Liver (tissue), 9 donors: Measurements from ENCODE around the gene PRR5L. TPM values are rescaled to one million over a fixed set of nuclear protein-coding genes. Genes with fewer than 3 reads are reported as not detected.

ENCODE experiments used
- DNase-seq: peaks from one replicate; pipeline ENCODE4 v3.0.0-alpha.2; 2017; ENCODE audit warnings: low spot score
- H3K27ac ChIP-seq, 2 donors: one replicate each; pipeline ENCODE4 v1.7.0; 2013; ENCODE audit warnings: inconsistent platforms in 2 of 2, low read length in 2 of 2, control low read depth in 1 of 2, low read depth in 1 of 2, mild to moderate bottlenecking in 1 of 2
- H3K27me3 ChIP-seq, 4 donors: one replicate each; pipeline versions ENCODE4 v1.6.1 to v1.7.0; 2013; ENCODE audit warnings: low read length in 3 of 4, inconsistent platforms in 1 of 4, mild to moderate bottlenecking in 1 of 4, moderate library complexity in 1 of 4; ENCODE audit not compliant: control insufficient read depth in 4 of 4, insufficient read depth in 4 of 4
- H3K36me3 ChIP-seq, 4 donors: one replicate each; pipeline versions ENCODE4 v1.6.1 to v1.7.0; 2013; ENCODE audit warnings: low read length in 3 of 4, mild to moderate bottlenecking in 3 of 4, low read depth in 1 of 4, moderate library complexity in 1 of 4; ENCODE audit not compliant: control insufficient read depth in 4 of 4, insufficient read depth in 3 of 4
- H3K4me1 ChIP-seq, 4 donors: one replicate each; pipeline versions ENCODE4 v1.6.1 to v1.7.0; 2013; ENCODE audit warnings: low read length in 3 of 4, mild to moderate bottlenecking in 3 of 4, moderate library complexity in 1 of 4; ENCODE audit not compliant: control insufficient read depth in 4 of 4, insufficient read depth in 4 of 4
- H3K4me3 ChIP-seq, 3 donors: one replicate each; pipeline versions ENCODE4 v1.6.1 to v1.7.0; 2013; ENCODE audit warnings: low read length in 3 of 3, control low read depth in 1 of 3, low read depth in 1 of 3, mild to moderate bottlenecking in 1 of 3
- H3K9ac ChIP-seq, 2 donors: one replicate each; pipeline ENCODE4 v1.7.0; 2013; ENCODE audit warnings: low read length in 2 of 2, mild to moderate bottlenecking in 2 of 2, moderate library complexity in 2 of 2, control low read depth in 1 of 2, low read depth in 1 of 2
- H3K9me3 ChIP-seq, 4 donors: one replicate each; pipeline versions ENCODE4 v1.6.1 to v1.7.0; 2013; ENCODE audit warnings: low read length in 3 of 4; ENCODE audit not compliant: control insufficient read depth in 4 of 4
- ATF3 ChIP-seq: IDR thresholded peaks from 2 replicates; pipeline ENCODE4 v1.6.1; 2016; ENCODE audit warnings: antibody characterized with exemption
- FOXA1 ChIP-seq: IDR thresholded peaks from 2 replicates; pipeline ENCODE4 v1.6.1; 2016; ENCODE audit warnings: antibody characterized with exemption
- FOXA2 ChIP-seq: IDR thresholded peaks from 2 replicates; pipeline ENCODE4 v1.6.1; 2016; ENCODE audit warnings: antibody characterized with exemption
- GABPA ChIP-seq, 2 donors: IDR thresholded peaks in 1 of 2; conservative IDR thresholded peaks in 1 of 2; 2 replicates each; pipeline ENCODE4 v1.6.1; 2016; ENCODE audit warnings: antibody characterized with exemption in 2 of 2, mild to moderate bottlenecking in 1 of 2, moderate library complexity in 1 of 2
- HNF4G ChIP-seq: IDR thresholded peaks from 2 replicates; pipeline ENCODE4 v1.6.1; 2016; ENCODE audit warnings: antibody characterized with exemption
- JUND ChIP-seq, 2 donors: IDR thresholded peaks; 2 replicates each; pipeline ENCODE4 v1.6.1; 2016; ENCODE audit warnings: antibody characterized with exemption in 2 of 2
- MAX ChIP-seq: IDR thresholded peaks from 2 replicates; pipeline ENCODE4 v1.6.1; 2016; ENCODE audit warnings: antibody characterized with exemption
- RAD21 ChIP-seq, 2 donors: IDR thresholded peaks; 2 replicates each; pipeline ENCODE4 v1.6.1; 2016; ENCODE audit warnings: antibody characterized with exemption in 2 of 2, mild to moderate bottlenecking in 2 of 2
- RXRA ChIP-seq, 2 donors: IDR thresholded peaks; 2 replicates each; pipeline ENCODE4 v1.6.1; 2017 to 2018; ENCODE audit warnings: antibody characterized with exemption in 2 of 2, mild to moderate bottlenecking in 1 of 2
- TAF1 ChIP-seq: conservative IDR thresholded peaks from 2 replicates; pipeline ENCODE4 v1.6.1; 2016; ENCODE audit warnings: antibody characterized with exemption, mild to moderate bottlenecking
- YY1 ChIP-seq: IDR thresholded peaks from 2 replicates; pipeline ENCODE4 v1.6.1; 2016; ENCODE audit warnings: antibody characterized with exemption, mild to moderate bottlenecking
- WGBS: extraction: QIAGEN DNeasy Blood & Tissue Kit; methylation state at CpG from one replicate; pipeline ENCODE4 v1.1.7; 2013; 5-methylcytosine and 5-hydroxymethylcytosine counted together
- polyA plus RNA-seq, 2 donors: library from polyadenylated mRNA; stranded (reverse) in 1 of 2; unstranded in 1 of 2; fragments of 200-250 nt in 1 of 2; fragments of >200 nt in 1 of 2; fragmentation: Nextera tagmentation in 1 of 2; extraction: Ambion mirVana in 1 of 2; gene quantifications; one replicate each; pipeline versions ENCODE4 v1.2.1 to v1.2.3, GENCODE V29; 2013 to 2015
- total RNA-seq, 2 donors: library from RNA; depleted of rRNA; stranded (reverse); fragments of >200 nt; gene quantifications; one replicate each; pipeline ENCODE4 v1.2.3, GENCODE V29; 2014
- TF ChIP-seq, protein P1 (sequence below): IDR thresholded peaks from 2 replicates; pipeline ENCODE4 v1.6.1; 2016; ENCODE audit warnings: antibody characterized with exemption, mild to moderate bottlenecking
- TF ChIP-seq, protein P2 (sequence below): fragments of 150-350 bp; IDR thresholded peaks from 2 replicates; pipeline ENCODE4 v1.5.1; 2017; ENCODE audit warnings: improper control_type of control experiment, low read depth, low read length; ENCODE audit not compliant: missing input control
- donor health status: healthy.
- donor health status: healthy.
- donor health status: healthy.
- donor health status: healthy.
- donor health status: healthy.

The PRR5L gene
- total and polyA plus RNA-seq, 4 donors, result 1.2 to 8.5 (median 4.5) TPM

- Histone ChIP-seq H3K4me1 (no peaks in the 10 kb centered on the region), H3K27ac (no peak overlapping the region), H3K27me3 (no peaks in the 10 kb centered on the region), H3K36me3 (no peaks in the 10 kb centered on the region), H3K9me3 (no peaks in the 10 kb centered on the region), H3K4me3 (no peak overlapping the region), H3K9ac (no peak overlapping the region)
- DNase-seq, result no peak
- WGBS, result 69% methylated on average over 1 of the region's 1 CpG
- TF ChIP-seq HNF4G, result no peak
- TF ChIP-seq, protein P1, sequence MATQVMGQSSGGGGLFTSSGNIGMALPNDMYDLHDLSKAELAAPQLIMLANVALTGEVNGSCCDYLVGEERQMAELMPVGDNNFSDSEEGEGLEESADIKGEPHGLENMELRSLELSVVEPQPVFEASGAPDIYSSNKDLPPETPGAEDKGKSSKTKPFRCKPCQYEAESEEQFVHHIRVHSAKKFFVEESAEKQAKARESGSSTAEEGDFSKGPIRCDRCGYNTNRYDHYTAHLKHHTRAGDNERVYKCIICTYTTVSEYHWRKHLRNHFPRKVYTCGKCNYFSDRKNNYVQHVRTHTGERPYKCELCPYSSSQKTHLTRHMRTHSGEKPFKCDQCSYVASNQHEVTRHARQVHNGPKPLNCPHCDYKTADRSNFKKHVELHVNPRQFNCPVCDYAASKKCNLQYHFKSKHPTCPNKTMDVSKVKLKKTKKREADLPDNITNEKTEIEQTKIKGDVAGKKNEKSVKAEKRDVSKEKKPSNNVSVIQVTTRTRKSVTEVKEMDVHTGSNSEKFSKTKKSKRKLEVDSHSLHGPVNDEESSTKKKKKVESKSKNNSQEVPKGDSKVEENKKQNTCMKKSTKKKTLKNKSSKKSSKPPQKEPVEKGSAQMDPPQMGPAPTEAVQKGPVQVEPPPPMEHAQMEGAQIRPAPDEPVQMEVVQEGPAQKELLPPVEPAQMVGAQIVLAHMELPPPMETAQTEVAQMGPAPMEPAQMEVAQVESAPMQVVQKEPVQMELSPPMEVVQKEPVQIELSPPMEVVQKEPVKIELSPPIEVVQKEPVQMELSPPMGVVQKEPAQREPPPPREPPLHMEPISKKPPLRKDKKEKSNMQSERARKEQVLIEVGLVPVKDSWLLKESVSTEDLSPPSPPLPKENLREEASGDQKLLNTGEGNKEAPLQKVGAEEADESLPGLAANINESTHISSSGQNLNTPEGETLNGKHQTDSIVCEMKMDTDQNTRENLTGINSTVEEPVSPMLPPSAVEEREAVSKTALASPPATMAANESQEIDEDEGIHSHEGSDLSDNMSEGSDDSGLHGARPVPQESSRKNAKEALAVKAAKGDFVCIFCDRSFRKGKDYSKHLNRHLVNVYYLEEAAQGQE, result no peak
Observed at GRCh38 chr11:36350137-36350513, 54.0 kb downstream of the PRR5L start.

DNA sequence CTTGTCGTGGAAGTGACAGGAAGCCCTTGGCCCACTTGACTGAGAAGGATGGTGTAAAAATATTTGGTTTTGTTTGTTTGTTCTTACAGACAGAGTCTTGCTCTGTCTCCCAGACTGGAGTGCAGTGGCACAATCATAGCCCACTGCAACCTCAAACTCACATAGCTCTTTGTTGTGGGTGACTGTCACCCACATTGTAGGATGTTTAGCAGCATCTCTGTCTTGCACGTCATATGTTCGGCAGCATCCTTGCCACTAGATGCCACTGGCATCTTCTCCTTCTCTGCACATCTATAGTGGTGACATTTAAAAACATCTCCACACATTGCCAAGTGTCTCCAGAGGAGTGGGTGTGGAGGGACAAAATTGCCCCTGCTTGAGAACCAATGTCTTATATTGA, 56.8 kb downstream of the PRR5L start:
- Histone ChIP-seq H3K9ac (no peak overlapping the region), H3K9me3 (no peaks in the 10 kb centered on the region), H3K4me1 (no peaks in the 10 kb centered on the region), H3K4me3 (no peak overlapping the region), H3K36me3 (no peaks in the 10 kb centered on the region), H3K27ac (no peak overlapping the region), H3K27me3 (no peaks in the 10 kb centered on the region)
- DNase-seq, result no peak
- peak in 1 of 2 donors; percentile 11 for TF ChIP-seq RAD21 (IDR thresholded peaks at IDR 0.05)
- TF ChIP-seq TAF1, result no peak
- TF ChIP-seq, protein P1, result no peak
- WGBS, result 67% methylated on average over 3 of the region's 3 CpGs

DNA sequence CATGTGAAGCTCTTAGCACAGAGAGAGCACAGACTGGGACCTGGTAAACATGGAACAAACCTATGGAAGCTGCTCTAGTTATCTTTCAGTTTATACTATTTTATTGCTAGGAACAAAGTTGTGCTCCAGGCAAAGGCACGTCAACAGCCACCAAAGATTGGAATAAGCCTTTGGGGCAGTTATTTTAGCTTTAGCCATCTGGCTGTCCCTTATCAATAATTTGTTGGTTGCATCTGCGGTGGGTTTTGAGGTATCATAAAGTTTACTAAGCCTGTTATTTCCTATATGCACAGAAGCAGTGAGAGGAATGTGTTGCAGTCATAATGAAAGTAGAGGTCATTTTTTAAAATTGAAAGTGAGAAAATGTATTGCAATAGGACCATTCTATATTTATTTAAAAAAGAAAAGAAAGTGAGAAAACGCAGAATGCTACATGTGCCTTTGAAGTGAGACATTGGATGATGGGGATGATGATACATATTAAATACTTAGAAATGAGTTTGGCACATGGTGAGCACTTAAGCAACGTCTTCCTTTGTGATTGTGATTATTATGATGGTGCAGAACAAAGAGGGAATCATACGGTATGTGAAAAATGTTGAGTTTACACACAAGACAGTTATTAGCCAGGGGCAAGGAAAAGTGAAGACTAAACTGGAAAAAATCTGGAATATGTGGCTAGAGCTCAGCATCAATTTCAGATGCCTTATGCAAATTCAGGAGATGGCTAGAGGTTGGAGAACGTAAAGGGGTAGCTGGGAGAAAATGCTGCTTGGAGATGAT, 58.3 kb downstream of the PRR5L start:
- no peak for DNase-seq
- no peak overlapping the region for H3K27ac ChIP-seq
- H3K9me3 ChIP-seq, result no peaks in the 10 kb centered on the region
- H3K27me3 ChIP-seq, result no peaks in the 10 kb centered on the region
- H3K4me3 ChIP-seq, result no peak overlapping the region
- no peak overlapping the region for H3K9ac ChIP-seq
- H3K4me1 ChIP-seq, result no peaks in the 10 kb centered on the region
- WGBS, result 61% methylated on average over 6 of the region's 6 CpGs
- H3K36me3 ChIP-seq, result no peaks in the 10 kb centered on the region
- TF ChIP-seq FOXA2 (no peak), RAD21 (IDR thresholded peaks at IDR 0.05) (no peak), HNF4G (no peak), GABPA (IDR thresholded peaks at IDR 0.05 in 1 of 2, conservative IDR thresholded peaks at IDR 0.05 in 1 of 2) (no peak), FOXA1 (no peak), MAX (no peak), YY1 (no peak), ATF3 (no peak), JUND (IDR thresholded peaks at IDR 0.05) (no peak), RXRA (IDR thresholded peaks at IDR 0.05) (no peak)
- TF ChIP-seq, protein P2, sequence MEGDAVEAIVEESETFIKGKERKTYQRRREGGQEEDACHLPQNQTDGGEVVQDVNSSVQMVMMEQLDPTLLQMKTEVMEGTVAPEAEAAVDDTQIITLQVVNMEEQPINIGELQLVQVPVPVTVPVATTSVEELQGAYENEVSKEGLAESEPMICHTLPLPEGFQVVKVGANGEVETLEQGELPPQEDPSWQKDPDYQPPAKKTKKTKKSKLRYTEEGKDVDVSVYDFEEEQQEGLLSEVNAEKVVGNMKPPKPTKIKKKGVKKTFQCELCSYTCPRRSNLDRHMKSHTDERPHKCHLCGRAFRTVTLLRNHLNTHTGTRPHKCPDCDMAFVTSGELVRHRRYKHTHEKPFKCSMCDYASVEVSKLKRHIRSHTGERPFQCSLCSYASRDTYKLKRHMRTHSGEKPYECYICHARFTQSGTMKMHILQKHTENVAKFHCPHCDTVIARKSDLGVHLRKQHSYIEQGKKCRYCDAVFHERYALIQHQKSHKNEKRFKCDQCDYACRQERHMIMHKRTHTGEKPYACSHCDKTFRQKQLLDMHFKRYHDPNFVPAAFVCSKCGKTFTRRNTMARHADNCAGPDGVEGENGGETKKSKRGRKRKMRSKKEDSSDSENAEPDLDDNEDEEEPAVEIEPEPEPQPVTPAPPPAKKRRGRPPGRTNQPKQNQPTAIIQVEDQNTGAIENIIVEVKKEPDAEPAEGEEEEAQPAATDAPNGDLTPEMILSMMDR, result no peak
- TF ChIP-seq, protein P1, result no peak
